ENCODE measurements around the gene SGIP1.
A peak's percentile ranks its signal among the peaks of the same experiment; 100 is the strongest.
"Not testable (repeated sequence)": the region's sequence is repeated elsewhere in the genome, so short reads cannot be mapped to it uniquely, and the experiment has no call there.

Gene SGIP1

DNA sequence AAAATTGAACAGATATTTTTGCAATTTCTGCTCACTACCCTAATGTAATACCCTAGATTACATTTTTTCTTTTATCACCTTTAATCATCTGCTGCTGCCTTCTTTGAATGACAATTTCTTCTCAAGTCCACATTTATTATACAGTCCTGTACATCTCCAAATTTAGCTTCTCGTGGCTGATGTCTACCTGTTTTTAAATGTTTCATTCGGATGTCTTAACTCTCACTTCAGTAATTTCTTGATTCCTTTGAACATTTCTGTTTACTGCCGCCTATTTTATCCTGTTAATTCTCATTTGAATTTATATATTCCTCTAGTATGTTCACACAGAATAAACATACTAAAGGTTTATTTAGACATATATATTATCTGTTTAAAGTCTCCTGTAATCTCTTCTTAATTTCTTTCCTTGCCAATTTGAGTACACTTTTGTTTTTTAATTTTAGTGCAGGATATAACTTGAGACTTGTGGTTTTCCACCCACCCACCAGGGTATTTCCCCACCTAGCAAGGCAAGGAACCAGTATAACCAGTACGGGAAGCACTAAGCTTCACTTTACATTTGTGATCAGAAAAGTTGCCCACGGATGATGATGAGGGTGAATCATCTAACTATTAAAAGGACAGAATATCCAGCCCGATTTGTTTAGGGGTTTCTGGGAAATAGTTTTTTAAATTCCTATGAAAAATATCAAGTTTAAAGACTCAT, 254.4 kb downstream of the SGIP1 start:
- Histone ChIP-seq H3K4me1 (ENCODE audit: control extremely low read depth in 1 of 4, control insufficient read depth in 4 of 4, insufficient read depth in 4 of 4, low read length in 3 of 4) (peaks cover 0 to 9% (median 3%) of the 10 kb centered on the region in 4 experiments), H3K36me3 (ENCODE audit: control insufficient read depth in 4 of 4, insufficient read depth in 4 of 4, low read length in 3 of 4) (no peaks in the 10 kb centered on the region), H3K9me3 (ENCODE audit: control extremely low read depth in 1 of 5, control insufficient read depth in 4 of 5, insufficient read depth in 2 of 5, low read depth in 1 of 5, low read length in 4 of 5) (no peaks in the 10 kb centered on the region), H3K27ac (ENCODE audit: insufficient read depth in 1 of 2, low read depth in 1 of 2, low read length in 2 of 2, poor library complexity in 1 of 2, severe bottlenecking in 2 of 2) (no peak overlapping the region), H3K27me3 (replicated peaks in 2 of 5; ENCODE audit: control insufficient read depth in 4 of 5, insufficient read depth in 5 of 5, low read length in 4 of 5) (no peaks in the 10 kb centered on the region), H3K4me3 (ENCODE audit: control insufficient read depth in 1 of 7, extremely low read depth in 1 of 7, insufficient read depth in 4 of 7, low read depth in 2 of 7, low read length in 6 of 7) (no peak overlapping the region)
- 57% methylated on average over 1 of the region's 6 CpGs for WGBS (ENCODE audit: insufficient coverage)
- POLR2A ChIA-PET, result no interaction called here
- peak in 2 of 3 donors; percentile 49 to 52 for DNase-seq
- CTCF ChIA-PET, result no interaction called here

DNA sequence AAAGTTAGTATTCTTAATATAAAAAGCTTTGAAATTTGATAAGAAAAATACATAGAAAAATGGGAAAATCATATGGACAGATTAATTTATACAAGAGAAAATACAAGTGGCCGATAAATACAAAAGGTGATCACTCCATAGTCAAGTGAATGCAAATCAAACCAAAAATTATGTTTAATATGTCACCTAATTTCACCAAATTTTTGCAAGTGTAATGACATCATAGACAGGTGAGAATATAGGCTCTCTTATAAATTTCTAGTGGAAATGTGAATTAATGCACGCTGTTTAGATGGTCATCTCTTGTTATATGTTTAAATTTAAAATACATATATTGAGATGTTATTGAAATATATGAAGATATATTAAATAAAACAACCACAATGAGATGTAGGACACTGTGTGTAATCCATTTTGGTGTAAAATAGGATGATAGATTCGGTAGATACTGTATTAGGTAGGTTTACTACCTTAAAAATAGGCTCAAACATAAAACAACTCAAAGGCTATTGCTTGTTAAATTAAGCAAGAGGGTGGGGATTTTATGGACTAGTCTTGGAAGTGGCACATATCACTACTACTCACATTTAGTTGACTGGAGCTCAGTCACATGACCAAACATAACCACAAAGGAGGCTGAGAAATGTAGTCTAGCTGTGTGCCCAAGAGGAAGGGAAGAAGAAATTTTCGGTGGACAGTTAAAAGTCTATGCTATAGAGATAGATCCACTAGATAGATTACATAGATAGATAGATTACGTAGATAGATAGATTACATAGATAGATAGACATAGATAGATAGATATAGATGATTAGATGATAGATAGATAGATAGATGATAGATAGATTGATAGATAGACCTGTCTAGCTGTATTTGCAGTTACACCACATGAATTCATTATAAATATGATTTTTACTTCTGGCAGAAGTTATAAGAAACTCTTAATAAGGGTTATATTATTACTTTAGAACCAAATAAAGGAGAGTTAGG, 258.0 kb downstream of the SGIP1 start:
- no CpG with 5 or more reads among the region's 5 CpGs for WGBS (ENCODE audit: insufficient coverage)
- Histone ChIP-seq H3K36me3 (ENCODE audit: control insufficient read depth in 4 of 4, insufficient read depth in 4 of 4, low read length in 3 of 4) (no peaks in the 10 kb centered on the region), H3K27me3 (replicated peaks in 2 of 5; ENCODE audit: control insufficient read depth in 4 of 5, insufficient read depth in 5 of 5, low read length in 4 of 5) (no peaks in the 10 kb centered on the region), H3K27ac (ENCODE audit: insufficient read depth in 1 of 2, low read depth in 1 of 2, low read length in 2 of 2, poor library complexity in 1 of 2, severe bottlenecking in 2 of 2) (no peak overlapping the region), H3K9me3 (ENCODE audit: control extremely low read depth in 1 of 5, control insufficient read depth in 4 of 5, insufficient read depth in 2 of 5, low read depth in 1 of 5, low read length in 4 of 5) (no peaks in the 10 kb centered on the region), H3K4me1 (ENCODE audit: control extremely low read depth in 1 of 4, control insufficient read depth in 4 of 4, insufficient read depth in 4 of 4, low read length in 3 of 4) (peaks cover 0 to 9% (median 3%) of the 10 kb centered on the region in 4 experiments), H3K4me3 (ENCODE audit: control insufficient read depth in 1 of 7, extremely low read depth in 1 of 7, insufficient read depth in 4 of 7, low read depth in 2 of 7, low read length in 6 of 7) (no peak overlapping the region)
- no peak for DNase-seq
- POLR2A ChIA-PET, result no interaction called here
- CTCF ChIA-PET, result no interaction called here

DNA sequence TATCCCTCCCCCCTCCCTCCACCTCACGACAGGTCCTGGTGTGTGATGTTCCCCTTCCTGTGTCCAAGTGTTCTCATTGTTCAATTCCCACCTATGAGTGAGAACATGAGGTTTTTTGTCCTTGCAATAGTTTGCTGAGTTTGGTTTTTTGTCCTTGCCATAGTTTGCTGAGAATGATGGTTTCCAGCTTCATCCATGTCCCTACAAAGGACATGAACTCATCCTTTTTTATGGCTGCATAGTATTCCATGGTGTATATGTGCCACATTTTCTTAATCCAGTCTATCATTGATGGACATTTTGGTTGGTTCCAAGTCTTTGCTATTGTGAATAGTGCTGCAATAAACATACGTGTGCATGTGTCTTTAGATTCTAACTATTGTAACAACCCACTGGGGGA, 261.9 kb downstream of the SGIP1 start:
- H3K36me3 ChIP-seq (ENCODE audit: control insufficient read depth in 4 of 4, insufficient read depth in 4 of 4, low read length in 3 of 4); H3K9me3 ChIP-seq (ENCODE audit: control extremely low read depth in 1 of 5, control insufficient read depth in 4 of 5, insufficient read depth in 2 of 5, low read depth in 1 of 5, low read length in 4 of 5); H3K4me3 ChIP-seq (ENCODE audit: control insufficient read depth in 1 of 7, extremely low read depth in 1 of 7, insufficient read depth in 4 of 7, low read depth in 2 of 7, low read length in 6 of 7); H3K27ac ChIP-seq (ENCODE audit: insufficient read depth in 1 of 2, low read depth in 1 of 2, low read length in 2 of 2, poor library complexity in 1 of 2, severe bottlenecking in 2 of 2); POLR2A ChIA-PET; H3K4me1 ChIP-seq (ENCODE audit: control extremely low read depth in 1 of 4, control insufficient read depth in 4 of 4, insufficient read depth in 4 of 4, low read length in 3 of 4); H3K27me3 ChIP-seq (replicated peaks in 2 of 5; ENCODE audit: control insufficient read depth in 4 of 5, insufficient read depth in 5 of 5, low read length in 4 of 5); DNase-seq: not testable (repeated sequence)
- CTCF ChIA-PET, result interaction anchor here (0.8 kb wide), 1 partner anchor 811 kb away, joined by 3 read pairs; no protein-coding TSS in a partner anchor
- WGBS (ENCODE audit: insufficient coverage), result no CpG with 5 or more reads among the region's 2 CpGs

Data from common myeloid progenitor, CD34-positive (primary cell).